AML-193 (cell line): ENCODE data around the gene NRDE2.
"Not testable (repeated sequence)": the region's sequence is repeated elsewhere in the genome, so short reads cannot be mapped to it uniquely, and the experiment has no call there.

Experiments used
- DNase-seq, 2 experiments: peaks; one replicate each; lab custom pipeline; 2025; lab: John Stamatoyannopoulos, UW

NRDE2 gene

GRCh38 chr14:90268420-90268819 is 63.3 kb downstream of the NRDE2 start:
- DNase-seq: no peak

- no peak for DNase-seq
Observed at GRCh38 chr14:90266441-90267154, 65.1 kb downstream of the NRDE2 start.

GRCh38 chr14:90263748-90264449 is 67.8 kb downstream of the NRDE2 start:
- no peak for DNase-seq

GRCh38 chr14:90256354-90257131 is 75.2 kb downstream of the NRDE2 start, which contains the start of gene PSMC1:
Gene PSMC1 (plus strand): TSS chr14:90256553. CDS start chr14:90256598, 45 bp downstream.
- DNase-seq: peak; percentile 80 to 81

GRCh38 chr14:90255871-90256270 is 75.9 kb downstream of the NRDE2 start:
- no peak for DNase-seq

GRCh38 chr14:90253826-90254225 is 77.9 kb downstream of the NRDE2 start:
- DNase-seq: no peak

GRCh38 chr14:90248594-90248993 is 83.1 kb downstream of the NRDE2 start:
- DNase-seq: no peak

- DNase-seq: not testable (repeated sequence)
Observed at GRCh38 chr14:90247441-90247840, 84.3 kb downstream of the NRDE2 start.

- DNase-seq: no peak
Observed at GRCh38 chr14:90246936-90247335, 84.8 kb downstream of the NRDE2 start.

- DNase-seq: no peak
Observed at GRCh38 chr14:90242444-90242843, 89.3 kb downstream of the NRDE2 start.

GRCh38 chr14:90239139-90239538 is 92.6 kb downstream of the NRDE2 start:
- DNase-seq: no peak

GRCh38 chr14:90235179-90235976 is 96.4 kb downstream of the NRDE2 start:
- peak; percentile 39 to 60 for DNase-seq

GRCh38 chr14:90229942-90230341 is 101.8 kb downstream of the NRDE2 start:
- DNase-seq: not testable (repeated sequence)

GRCh38 chr14:90228478-90228877 is 103.3 kb downstream of the NRDE2 start:
- no peak for DNase-seq
